HepG2 (cell line): ENCODE data around the gene CCNT2. TPM values are rescaled to one million over a fixed set of nuclear protein-coding genes. Genes with fewer than 3 reads are reported as not detected.

Experiments used
- ATRX ChIP-seq: sonication (generic); formaldehyde crosslinking; IDR thresholded peaks from 2 replicates; pipeline ENCODE4 v1.4.0; 2020; ENCODE audit warnings: missing genetic modification reagents, borderline replicate concordance
- CREM ChIP-seq, 2 experiments: sonication (generic) in 1 of 2; formaldehyde crosslinking in 1 of 2; IDR thresholded peaks; 2 replicates each; pipeline versions ENCODE4 v1.4.0 to v1.6.1; 2016 to 2020; ENCODE audit warnings: antibody characterized with exemption in 1 of 2, mild to moderate bottlenecking in 1 of 2, missing genetic modification reagents in 1 of 2
- EED ChIP-seq: sonication (generic); formaldehyde crosslinking; IDR thresholded peaks from 2 replicates; pipeline ENCODE4 v1.5.0; 2020; ENCODE audit warnings: mild to moderate bottlenecking, missing genetic modification reagents
- HNF4A ChIP-seq: sonication (generic); formaldehyde crosslinking; IDR thresholded peaks from 2 replicates; pipeline ENCODE4 v1.4.0; 2020; ENCODE audit warnings: missing genetic modification reagents
- HOXD1 ChIP-seq: sonication (generic); formaldehyde crosslinking; IDR thresholded peaks from 2 replicates; pipeline ENCODE4 v1.5.0; 2020; ENCODE audit warnings: missing genetic modification reagents
- MXD4 ChIP-seq: IDR thresholded peaks from 2 replicates; pipeline ENCODE4 v1.6.1; 2016; ENCODE audit warnings: mild to moderate bottlenecking, missing biosample characterization, missing genetic modification reagents
- NKX3-1 ChIP-seq: sonication (generic); formaldehyde crosslinking; IDR thresholded peaks from 2 replicates; pipeline ENCODE4 v1.5.0; 2020; ENCODE audit warnings: missing genetic modification reagents
- NONO ChIP-seq, 2 experiments: fragments of 450-650 bp in 1 of 2; sonication (generic) in 1 of 2; formaldehyde crosslinking in 1 of 2; IDR thresholded peaks in 1 of 2; conservative IDR thresholded peaks in 1 of 2; 2 replicates each; pipeline versions ENCODE4 v1.6.1 to v1.8.0; 2017 to 2022; ENCODE audit warnings: mild to moderate bottlenecking in 1 of 2, missing genetic modification reagents in 1 of 2, moderate library complexity in 1 of 2
- NR2F1 ChIP-seq, 2 experiments: fragments of 450-650 bp in 1 of 2; formaldehyde crosslinking in 1 of 2; IDR thresholded peaks; 2 replicates each; pipeline versions ENCODE4 v1.5.0 to v1.6.1; 2016 to 2020; ENCODE audit warnings: mild to moderate bottlenecking in 1 of 2, missing compliant biosample characterization in 1 of 2, missing genetic modification reagents in 1 of 2, moderate library complexity in 1 of 2
- PTBP1 ChIP-seq: fragments of 200-400 bp; formaldehyde crosslinking; IDR thresholded peaks from 2 replicates; pipeline ENCODE4 v1.6.1; 2018; ENCODE audit warnings: low read length, low read depth; ENCODE audit not compliant: poor library complexity, severe bottlenecking
- REXO4 ChIP-seq: sonication (generic); formaldehyde crosslinking; IDR thresholded peaks from 2 replicates; pipeline ENCODE4 v1.8.0; 2022; ENCODE audit warnings: missing genetic modification reagents, mild to moderate bottlenecking, borderline replicate concordance
- RFXANK ChIP-seq: IDR thresholded peaks from 2 replicates; pipeline ENCODE4 v1.6.1; 2016
- SRF ChIP-seq: IDR thresholded peaks from 2 replicates; pipeline ENCODE4 v1.6.1; 2011; ENCODE audit warnings: mild to moderate bottlenecking, low read depth, low read length, moderate library complexity
- TBX3 ChIP-seq: fragments of 450-650 bp; IDR thresholded peaks from 2 replicates; pipeline ENCODE4 v1.6.1; 2017; ENCODE audit warnings: antibody characterized with exemption, mild to moderate bottlenecking, inconsistent platforms, borderline replicate concordance
- TOE1 ChIP-seq: sonication (generic); formaldehyde crosslinking; IDR thresholded peaks from 2 replicates; pipeline ENCODE4 v1.4.0; 2020; ENCODE audit warnings: mild to moderate bottlenecking, missing genetic modification reagents
- ZBTB1 ChIP-seq: sonication (generic); formaldehyde crosslinking; IDR thresholded peaks from 2 replicates; pipeline ENCODE4 v1.4.0; 2020; ENCODE audit warnings: missing genetic modification reagents, borderline replicate concordance
- ZNF550 ChIP-seq: sonication (generic); formaldehyde crosslinking; IDR thresholded peaks from 2 replicates; pipeline ENCODE4 v1.4.0; 2020; ENCODE audit warnings: mild to moderate bottlenecking, missing genetic modification reagents, borderline replicate concordance
- ZNF761 ChIP-seq: sonication (generic); formaldehyde crosslinking; conservative IDR thresholded peaks from 2 replicates; pipeline ENCODE4 v1.4.0; 2020; ENCODE audit warnings: mild to moderate bottlenecking, missing genetic modification reagents
- ZNF776 ChIP-seq: sonication (generic); formaldehyde crosslinking; IDR thresholded peaks from 2 replicates; pipeline ENCODE4 v1.4.0; 2020; ENCODE audit warnings: mild to moderate bottlenecking, missing genetic modification reagents
- polyA plus RNA-seq, 8 experiments: library from polyadenylated mRNA; depleted of rRNA in 3 of 8; stranded (reverse) in 7 of 8; unstranded in 1 of 8; fragments of >200 nt; fragmentation: Illumina TruSeq in 4 of 8; extraction: Trizol in 4 of 8; gene quantifications; 2 replicates each; pipeline versions ENCODE4 v1.2.1 to v1.2.3, GENCODE V29; 2011 to 2016; ENCODE audit warnings: low read depth in 4 of 8, missing spikeins in 1 of 8, mixed read lengths in 1 of 8; ENCODE audit not compliant: insufficient read depth in 1 of 8
- total RNA-seq, 5 experiments: library from RNA; depleted of rRNA; stranded (reverse); fragments of >200 nt; fragmentation: Illumina TruSeq; extraction: Trizol; gene quantifications; 2 replicates each; pipeline ENCODE4 v1.2.3, GENCODE V29; 2016; ENCODE audit warnings: low read depth in 1 of 5
- TF ChIP-seq, protein P1 (sequence below): conservative IDR thresholded peaks from 2 replicates; pipeline ENCODE4 v1.6.1; 2018; ENCODE audit warnings: missing genetic modification reagents
- TF ChIP-seq, protein P2 (sequence below): sonication (generic); formaldehyde crosslinking; conservative IDR thresholded peaks from 2 replicates; pipeline ENCODE4 v1.5.0; 2020; ENCODE audit warnings: missing genetic modification reagents
- TF ChIP-seq, protein P3 (sequence below): sonication (generic); formaldehyde crosslinking; IDR thresholded peaks from 2 replicates; pipeline ENCODE4 v1.4.0; 2020; ENCODE audit warnings: missing genetic modification reagents; ENCODE audit errors: not compliant biosample characterization
- TF ChIP-seq, protein P4 (sequence below): IDR thresholded peaks from 2 replicates; pipeline ENCODE4 v1.6.1; 2016; ENCODE audit warnings: missing biosample characterization, missing genetic modification reagents, low read depth

CCNT2 gene
- total and polyA plus RNA-seq, 2 of the 13 experiments (the other 11 are each of a cell fraction or from before 2014, with no cell fraction given) = 22.1 to 34.4 TPM

DNA sequence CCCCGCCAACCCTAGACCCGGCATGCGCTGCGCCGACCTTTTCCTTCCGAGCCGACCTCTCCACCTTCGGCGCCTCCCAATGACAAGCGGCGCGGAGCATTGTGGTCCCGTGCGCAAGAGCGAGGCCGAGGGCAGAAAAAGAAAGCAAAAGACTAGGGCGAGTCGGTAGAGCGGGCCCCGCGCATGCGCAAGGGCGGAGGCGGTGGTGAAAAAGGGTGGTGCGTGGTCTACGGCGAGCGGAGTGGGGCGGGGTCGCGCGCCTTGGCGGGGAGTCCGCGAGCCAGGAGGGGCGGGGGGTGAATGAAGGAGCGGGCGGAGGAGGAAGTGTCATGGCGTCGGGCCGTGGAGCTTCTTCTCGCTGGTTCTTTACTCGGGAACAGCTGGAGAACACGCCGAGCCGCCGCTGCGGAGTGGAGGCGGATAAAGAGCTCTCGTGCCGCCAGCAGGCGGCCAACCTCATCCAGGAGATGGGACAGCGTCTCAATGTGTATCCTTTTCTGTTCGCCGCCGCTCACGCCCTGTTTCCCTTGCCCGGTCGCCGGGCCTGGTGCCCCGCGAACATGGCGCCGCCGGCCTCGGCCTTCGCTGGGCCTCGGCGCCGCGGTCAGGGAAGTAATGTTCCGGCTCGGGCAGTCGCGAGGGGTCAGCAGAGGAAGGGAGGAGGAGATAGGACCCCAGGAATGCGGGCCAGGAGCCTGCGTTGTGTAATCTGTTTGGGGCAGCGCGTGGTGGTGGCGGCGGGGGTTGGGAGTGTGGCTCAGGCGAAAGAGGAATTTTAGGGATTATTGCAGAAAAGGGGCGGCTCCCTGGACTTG, at the start of gene CCNT2 (continued):
- TF ChIP-seq REXO4 (CRISPR knock-in tag) (no peak), SRF (peak; percentile 65; the same call in 1 of the 2 replicates), PTBP1 (no peak), HOXD1 (CRISPR knock-in tag) (peak; percentile 78), TBX3 (peak; percentile 84), TOE1 (no peak; the same call in 1 of the 2 replicates), ZNF776 (peak; percentile 73; the same call in 1 of the 2 replicates), CREM (IDR thresholded peaks at IDR 0.05) (peak; percentile 95), CREM (CRISPR knock-in tag; IDR thresholded peaks at IDR 0.05) (peak; percentile 89), ZNF550 (CRISPR knock-in tag) (0 out of 2 replicates have a peak, but pooled peaks have one; percentile 82), EED (CRISPR knock-in tag) (peak; percentile 96), HNF4A (CRISPR knock-in tag) (peak; percentile 35), NKX3-1 (CRISPR knock-in tag) (peak; percentile 77; the same call in 1 of the 2 replicates), NONO (IDR thresholded peaks at IDR 0.05) (no peak), NONO (CRISPR knock-in tag; conservative IDR thresholded peaks at IDR 0.05) (peak; percentile 88), NR2F1 (CRISPR knock-in tag; IDR thresholded peaks at IDR 0.05) (peak; percentile 69 to 95; a peak in 3 of 4 replicates), ATRX (CRISPR knock-in tag) (no peak), ZNF761 (CRISPR knock-in tag) (peak; percentile 30; the same call in 1 of the 2 replicates), MXD4 (peak; percentile 59; the same call in 1 of the 2 replicates), ZBTB1 (no peak), RFXANK (CRISPR knock-in tag) (0 out of 2 replicates have a peak, but pooled peaks have one; percentile 40)
- TF ChIP-seq, protein P1, sequence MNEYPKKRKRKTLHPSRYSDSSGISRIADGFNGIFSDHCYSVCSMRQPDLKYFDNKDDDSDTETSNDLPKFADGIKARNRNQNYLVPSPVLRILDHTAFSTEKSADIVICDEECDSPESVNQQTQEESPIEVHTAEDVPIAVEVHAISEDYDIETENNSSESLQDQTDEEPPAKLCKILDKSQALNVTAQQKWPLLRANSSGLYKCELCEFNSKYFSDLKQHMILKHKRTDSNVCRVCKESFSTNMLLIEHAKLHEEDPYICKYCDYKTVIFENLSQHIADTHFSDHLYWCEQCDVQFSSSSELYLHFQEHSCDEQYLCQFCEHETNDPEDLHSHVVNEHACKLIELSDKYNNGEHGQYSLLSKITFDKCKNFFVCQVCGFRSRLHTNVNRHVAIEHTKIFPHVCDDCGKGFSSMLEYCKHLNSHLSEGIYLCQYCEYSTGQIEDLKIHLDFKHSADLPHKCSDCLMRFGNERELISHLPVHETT (CRISPR knock-in tag) = peak; percentile 99
- TF ChIP-seq, protein P2, sequence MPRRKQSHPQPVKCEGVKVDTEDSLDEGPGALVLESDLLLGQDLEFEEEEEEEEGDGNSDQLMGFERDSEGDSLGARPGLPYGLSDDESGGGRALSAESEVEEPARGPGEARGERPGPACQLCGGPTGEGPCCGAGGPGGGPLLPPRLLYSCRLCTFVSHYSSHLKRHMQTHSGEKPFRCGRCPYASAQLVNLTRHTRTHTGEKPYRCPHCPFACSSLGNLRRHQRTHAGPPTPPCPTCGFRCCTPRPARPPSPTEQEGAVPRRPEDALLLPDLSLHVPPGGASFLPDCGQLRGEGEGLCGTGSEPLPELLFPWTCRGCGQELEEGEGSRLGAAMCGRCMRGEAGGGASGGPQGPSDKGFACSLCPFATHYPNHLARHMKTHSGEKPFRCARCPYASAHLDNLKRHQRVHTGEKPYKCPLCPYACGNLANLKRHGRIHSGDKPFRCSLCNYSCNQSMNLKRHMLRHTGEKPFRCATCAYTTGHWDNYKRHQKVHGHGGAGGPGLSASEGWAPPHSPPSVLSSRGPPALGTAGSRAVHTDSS = no peak
- TF ChIP-seq, protein P3, sequence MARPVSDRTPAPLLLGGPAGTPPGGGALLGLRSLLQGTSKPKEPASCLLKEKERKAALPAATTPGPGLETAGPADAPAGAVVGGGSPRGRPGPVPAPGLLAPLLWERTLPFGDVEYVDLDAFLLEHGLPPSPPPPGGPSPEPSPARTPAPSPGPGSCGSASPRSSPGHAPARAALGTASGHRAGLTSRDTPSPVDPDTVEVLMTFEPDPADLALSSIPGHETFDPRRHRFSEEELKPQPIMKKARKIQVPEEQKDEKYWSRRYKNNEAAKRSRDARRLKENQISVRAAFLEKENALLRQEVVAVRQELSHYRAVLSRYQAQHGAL (CRISPR knock-in tag) = peak; percentile 40
- TF ChIP-seq, protein P4, sequence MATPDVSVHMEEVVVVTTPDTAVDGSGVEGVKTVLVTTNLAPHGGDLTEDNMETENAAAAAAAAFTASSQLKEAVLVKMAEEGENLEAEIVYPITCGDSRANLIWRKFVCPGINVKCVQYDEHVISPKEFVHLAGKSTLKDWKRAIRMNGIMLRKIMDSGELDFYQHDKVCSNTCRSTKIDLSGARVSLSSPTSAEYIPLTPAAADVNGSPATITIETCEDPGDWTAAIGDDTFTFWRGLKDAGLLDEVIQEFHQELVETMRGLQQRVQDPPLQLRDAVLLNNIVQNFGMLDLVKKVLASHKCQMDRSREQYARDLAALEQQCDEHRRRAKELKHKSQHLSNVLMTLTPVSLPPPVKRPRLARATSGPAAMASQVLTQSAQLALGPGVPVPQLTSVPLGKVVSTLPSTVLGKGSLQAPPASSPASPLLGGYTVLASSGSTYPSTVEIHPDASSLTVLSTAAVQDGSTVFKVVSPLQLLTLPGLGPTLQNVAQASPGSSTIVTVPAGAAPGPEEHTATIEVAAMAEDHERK (CRISPR knock-in tag) = peak; percentile 78
